HG03108 (cell line): ENCODE data around the gene FAM120B.

Experiments used
- ATAC-seq: cut with Tn5 transposase; IDR thresholded peaks from one replicate; pipeline ENCODE4 v1.9.1; 2021; ENCODE audit warnings: moderate library complexity; ENCODE audit not compliant: unreplicated experiment

FAM120B gene

GRCh38 chr6:170439366-170440361 lies 133.1 kb downstream of the FAM120B start:
- ATAC-seq, result no peak

GRCh38 chr6:170440437-170440836 lies 133.9 kb downstream of the FAM120B start:
- ATAC-seq, result no peak

GRCh38 chr6:170441316-170441715 lies 134.8 kb downstream of the FAM120B start:
- no peak for ATAC-seq

GRCh38 chr6:170442596-170442995 lies 136.0 kb downstream of the FAM120B start:
- ATAC-seq, result no peak

GRCh38 chr6:170443151-170443662 lies 136.6 kb downstream of the FAM120B start:
- no peak for ATAC-seq

GRCh38 chr6:170444056-170444591 lies 137.6 kb downstream of the FAM120B start:
- ATAC-seq, result no peak

- no peak for ATAC-seq
These were observed 138.3 kb downstream of the FAM120B start for GRCh38 chr6:170444811-170445211.

- ATAC-seq, result no peak
These were observed 138.9 kb downstream of the FAM120B start for GRCh38 chr6:170445487-170445886.

GRCh38 chr6:170445971-170446370 lies 139.4 kb downstream of the FAM120B start:
- no peak for ATAC-seq

- ATAC-seq, result no peak
These were observed 140.4 kb downstream of the FAM120B start for GRCh38 chr6:170446841-170447560.

- ATAC-seq, result no peak
These were observed 141.0 kb downstream of the FAM120B start for GRCh38 chr6:170447561-170447930.

- no peak for ATAC-seq
These were observed 141.8 kb downstream of the FAM120B start for GRCh38 chr6:170448317-170448716.

- ATAC-seq, result no peak
These were observed 142.4 kb downstream of the FAM120B start for GRCh38 chr6:170448751-170449630.

GRCh38 chr6:170449835-170450753 lies 143.5 kb downstream of the FAM120B start:
- ATAC-seq, result no peak

GRCh38 chr6:170450916-170451761 lies 144.6 kb downstream of the FAM120B start:
- no peak for ATAC-seq

GRCh38 chr6:170451762-170452651 lies 145.4 kb downstream of the FAM120B start:
- ATAC-seq, result no peak

GRCh38 chr6:170452767-170453545 lies 146.4 kb downstream of the FAM120B start:
- no peak for ATAC-seq
